Posterior cingulate gyrus (tissue), 11 donors: ENCODE data around the gene HAAO.
"Not testable (repeated sequence)": the region's sequence is repeated elsewhere in the genome, so short reads cannot be mapped to it uniquely, and the experiment has no call there.

ENCODE experiments used
- DNase-seq, 10 donors: peaks; one replicate each; pipeline versions ENCODE4 v3.0.0 to v3.0.0-alpha.2; 2020 to 2021; ENCODE audit warnings: mixed read lengths in 3 of 10
- intact Hi-C: fragments of 100-400 bp; cut with DNase I; formaldehyde crosslinking; loops from one replicate; pipeline ENCODE4 v1.15.1; 2023

HAAO gene

GRCh38 chr2:42792583-42793333 is at the start of gene HAAO:
Gene HAAO, minus strand, starts transcription at chr2:42792583. Its CDS starts 47 bp downstream, at chr2:42792536.
- peak in 2 of 10 donors; percentile 56 to 74 for DNase-seq
- intact Hi-C loops, result loop anchor here (10.0 kb wide), 1 partner anchor 288 kb away; no protein-coding TSS in a partner anchor

GRCh38 chr2:42841344-42841743 is 49.0 kb upstream of the HAAO start:
- DNase-seq, result peak in 2 of 10 donors; percentile 10 to 32
- intact Hi-C loops, result no loop called here

- DNase-seq, result peak in 2 of 10 donors; percentile 16 to 42
- intact Hi-C loops, result no loop called here
Observed at GRCh38 chr2:42840760-42841159, 48.4 kb upstream of the HAAO start.

- peak in 1 of 10 donors; percentile 25 for DNase-seq
- intact Hi-C loops, result no loop called here
Observed at GRCh38 chr2:42839809-42840501, 47.6 kb upstream of the HAAO start.

- intact Hi-C loops, result no loop called here
- DNase-seq, result peak in 1 of 10 donors; percentile 1
Observed at GRCh38 chr2:42838133-42838532, 45.8 kb upstream of the HAAO start.

- DNase-seq, result peak in 1 of 10 donors; percentile 23
- intact Hi-C loops, result no loop called here
Observed at GRCh38 chr2:42835577-42836371, 43.4 kb upstream of the HAAO start.

GRCh38 chr2:42834161-42834560 is 41.8 kb upstream of the HAAO start:
- DNase-seq, result peak in 1 of 10 donors; percentile 54
- intact Hi-C loops, result no loop called here

- DNase-seq, result peak in 1 of 10 donors; percentile 27
- intact Hi-C loops, result no loop called here
Observed at GRCh38 chr2:42832289-42832634, 39.9 kb upstream of the HAAO start.

- peak in 1 of 10 donors; percentile 59 for DNase-seq
- intact Hi-C loops, result not testable (repeated sequence)
Observed at GRCh38 chr2:42831575-42832288, 39.3 kb upstream of the HAAO start.

GRCh38 chr2:42830922-42831574 is 38.7 kb upstream of the HAAO start:
- intact Hi-C loops, result no loop called here

GRCh38 chr2:42829671-42830440 is 37.5 kb upstream of the HAAO start:
- intact Hi-C loops, result loop anchor here (1.0 to 10.0 kb wide), 7 partner anchors 117 to 777 kb away; no protein-coding TSS in a partner anchor
- no peak for DNase-seq

More at GRCh38 chr2:42830922-42831574, 38.7 kb upstream of the HAAO start:
- DNase-seq, result peak in 1 of 10 donors; percentile 3

GRCh38 chr2:42828487-42829425 is 36.4 kb upstream of the HAAO start:
- DNase-seq, result peak; percentile 49 to 96 (median 73)
- intact Hi-C loops, result loop anchor here (1.0 to 10.0 kb wide), 7 partner anchors 119 to 779 kb away; no protein-coding TSS in a partner anchor

- DNase-seq, result peak; percentile 80 to 98 (median 94)
- intact Hi-C loops, result loop anchor here (5.0 to 10.0 kb wide), 6 partner anchors 119 to 779 kb away; no protein-coding TSS in a partner anchor
Observed at GRCh38 chr2:42827647-42828486, 35.5 kb upstream of the HAAO start.

- intact Hi-C loops, result loop anchor here (5.0 to 10.0 kb wide), 6 partner anchors 121 to 781 kb away; no protein-coding TSS in a partner anchor
- DNase-seq, result no peak
Observed at GRCh38 chr2:42826231-42826630, 33.8 kb upstream of the HAAO start.

- no peak for DNase-seq
- intact Hi-C loops, result loop anchor here (10.0 kb wide), 1 partner anchor 750 kb away; no protein-coding TSS in a partner anchor
Observed at GRCh38 chr2:42824454-42824807, 32.0 kb upstream of the HAAO start.

- intact Hi-C loops, result loop anchor here (10.0 kb wide), 1 partner anchor 751 kb away; no protein-coding TSS in a partner anchor
- no peak for DNase-seq
Observed at GRCh38 chr2:42823744-42824453, 31.5 kb upstream of the HAAO start.
